Testis (tissue), 2 donors: ENCODE results near the gene PRKG1.

Experiments
- CTCF ChIP-seq, 3 experiments: fragments of 450-650 bp in 2 of 3; fragments of 200-600 bp in 1 of 3; sonication (generic) in 1 of 3; IDR thresholded peaks; one replicate each; pipeline ENCODE4 v1.5.1; 2016 to 2019; ENCODE audit warnings: antibody characterized with exemption in 3 of 3, mild to moderate bottlenecking in 2 of 3, moderate library complexity in 1 of 3
- POLR2A ChIP-seq: fragments of 450-650 bp; IDR thresholded peaks from one replicate; pipeline ENCODE4 v1.6.1; 2017; ENCODE audit warnings: antibody characterized with exemption, mild to moderate bottlenecking, moderate library complexity

- TF ChIP-seq CTCF (IDR thresholded peaks at IDR 0.05) (no peak), POLR2A (no peak)
Measured at GRCh38 chr10:52322323-52322722, 1248.0 kb downstream of the PRKG1 start.
